WERI-Rb-1 (cell line): ENCODE results near the gene MYDGF.

Experiments used
- DNase-seq: peaks from one replicate; pipeline ENCODE4 v3.0.0-alpha.2; 2020
- H3K27ac ChIP-seq: fragments of 250-450 bp; sonication (Bioruptor Pico); 2 replicates; pipeline ENCODE4 v1.5.1; 2020; ENCODE audit warnings: mild to moderate bottlenecking, moderate library complexity
- H3K27me3 ChIP-seq: fragments of 250-450 bp; sonication (Bioruptor Pico); 2 replicates; pipeline ENCODE4 v1.5.1; 2021; ENCODE audit warnings: mild to moderate bottlenecking, low read depth, moderate library complexity; ENCODE audit not compliant: insufficient read depth, severe bottlenecking
- H3K36me3 ChIP-seq: fragments of 250-450 bp; sonication (Bioruptor Pico); 2 replicates; pipeline ENCODE4 v1.5.1; 2020; ENCODE audit warnings: mild to moderate bottlenecking, moderate library complexity
- H3K4me3 ChIP-seq: 2 replicates; pipeline ENCODE4 v1.5.1; 2011; ENCODE audit warnings: low read depth, mild to moderate bottlenecking, control low read depth, low read length
- H3K9me3 ChIP-seq: fragments of 250-450 bp; sonication (Bioruptor Pico); 2 replicates; pipeline ENCODE4 v1.5.1; 2021; ENCODE audit warnings: mild to moderate bottlenecking, moderate library complexity; ENCODE audit not compliant: severe bottlenecking
- TF ChIP-seq, protein P1 (sequence below): IDR thresholded peaks from 2 replicates; pipeline ENCODE4 v1.5.1; 2011; ENCODE audit warnings: low read depth, mild to moderate bottlenecking, control low read depth, inconsistent platforms, low read length

The MYDGF gene

DNA sequence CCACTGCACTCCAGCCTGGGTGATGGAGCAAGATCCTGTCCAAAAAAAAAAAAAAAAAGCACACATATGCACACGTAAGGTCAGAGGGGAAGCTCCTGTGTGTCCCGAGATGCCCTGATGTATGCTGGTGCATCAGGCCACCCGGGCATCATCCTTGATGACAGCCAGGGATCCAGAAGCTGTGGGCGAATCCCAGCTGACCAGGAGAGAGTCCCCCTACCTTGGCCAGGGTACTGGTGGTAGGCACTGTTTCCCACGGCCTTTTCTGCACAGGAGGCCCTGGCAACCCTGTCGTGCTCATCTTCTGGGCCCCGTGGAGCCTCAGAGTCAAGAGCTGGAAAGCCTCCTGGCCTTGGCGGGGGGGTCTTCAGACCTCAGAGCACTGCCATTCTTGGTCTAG lies 14.0 kb downstream of the MYDGF start:
- Histone ChIP-seq H3K4me3 (no peak overlapping the region), H3K27ac (no peak overlapping the region), H3K9me3 (no peaks in the 10 kb centered on the region), H3K36me3 (peaks cover 39% of the 10 kb centered on the region), H3K27me3 (no peaks in the 10 kb centered on the region)
- no peak for DNase-seq
- TF ChIP-seq, protein P1, sequence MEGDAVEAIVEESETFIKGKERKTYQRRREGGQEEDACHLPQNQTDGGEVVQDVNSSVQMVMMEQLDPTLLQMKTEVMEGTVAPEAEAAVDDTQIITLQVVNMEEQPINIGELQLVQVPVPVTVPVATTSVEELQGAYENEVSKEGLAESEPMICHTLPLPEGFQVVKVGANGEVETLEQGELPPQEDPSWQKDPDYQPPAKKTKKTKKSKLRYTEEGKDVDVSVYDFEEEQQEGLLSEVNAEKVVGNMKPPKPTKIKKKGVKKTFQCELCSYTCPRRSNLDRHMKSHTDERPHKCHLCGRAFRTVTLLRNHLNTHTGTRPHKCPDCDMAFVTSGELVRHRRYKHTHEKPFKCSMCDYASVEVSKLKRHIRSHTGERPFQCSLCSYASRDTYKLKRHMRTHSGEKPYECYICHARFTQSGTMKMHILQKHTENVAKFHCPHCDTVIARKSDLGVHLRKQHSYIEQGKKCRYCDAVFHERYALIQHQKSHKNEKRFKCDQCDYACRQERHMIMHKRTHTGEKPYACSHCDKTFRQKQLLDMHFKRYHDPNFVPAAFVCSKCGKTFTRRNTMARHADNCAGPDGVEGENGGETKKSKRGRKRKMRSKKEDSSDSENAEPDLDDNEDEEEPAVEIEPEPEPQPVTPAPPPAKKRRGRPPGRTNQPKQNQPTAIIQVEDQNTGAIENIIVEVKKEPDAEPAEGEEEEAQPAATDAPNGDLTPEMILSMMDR, result no peak

DNA sequence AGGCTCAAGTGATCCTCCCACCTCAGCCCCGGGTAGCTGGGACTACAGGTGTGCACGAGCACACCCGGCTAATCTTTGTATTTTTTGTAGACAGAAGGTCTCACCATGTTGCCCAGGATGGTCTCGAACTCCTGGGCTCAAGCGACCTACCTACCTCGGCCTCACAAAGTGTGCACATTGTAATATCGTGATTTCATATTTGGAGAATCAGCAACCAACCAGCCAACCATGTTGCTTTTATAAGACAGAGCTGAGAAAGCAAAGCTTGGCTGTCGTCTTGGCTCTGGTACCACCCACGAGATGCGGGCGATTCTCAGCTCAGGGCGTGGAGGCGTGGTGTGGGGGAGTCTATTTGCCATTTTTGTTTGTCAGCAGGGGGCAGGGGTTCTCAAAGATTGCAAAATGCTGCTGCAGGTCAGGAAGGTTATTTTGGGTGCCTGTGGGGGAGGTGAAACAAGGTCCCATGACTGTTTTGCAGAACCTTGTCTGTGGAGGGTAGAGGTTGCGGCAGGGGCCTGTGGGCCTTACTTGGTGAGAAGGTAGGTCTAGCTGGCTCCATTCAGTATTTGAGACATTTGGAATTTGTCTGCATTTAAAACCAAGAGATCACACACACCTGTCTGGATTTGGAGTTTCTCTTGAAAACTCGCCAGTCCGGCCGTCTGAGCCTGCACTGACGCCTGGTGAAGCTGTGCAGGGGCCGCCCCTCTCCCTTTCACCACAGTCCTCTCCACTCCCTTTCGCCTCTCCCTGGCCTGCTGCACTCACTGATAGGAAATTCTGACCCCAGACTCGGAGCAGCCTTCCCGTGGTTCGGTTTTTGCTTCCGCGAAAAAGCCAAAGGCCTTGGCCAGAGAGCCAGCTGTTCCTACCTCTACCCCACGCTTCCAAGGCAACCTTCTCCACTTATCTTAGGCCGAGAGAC lies 15.4 kb downstream of the MYDGF start:
- no peak overlapping the region for H3K27ac ChIP-seq
- peaks cover 33% of the 10 kb centered on the region for H3K36me3 ChIP-seq
- no peak overlapping the region for H3K4me3 ChIP-seq
- H3K27me3 ChIP-seq, result no peaks in the 10 kb centered on the region
- DNase-seq, result no peak
- no peaks in the 10 kb centered on the region for H3K9me3 ChIP-seq
- TF ChIP-seq, protein P1, result no peak

DNA sequence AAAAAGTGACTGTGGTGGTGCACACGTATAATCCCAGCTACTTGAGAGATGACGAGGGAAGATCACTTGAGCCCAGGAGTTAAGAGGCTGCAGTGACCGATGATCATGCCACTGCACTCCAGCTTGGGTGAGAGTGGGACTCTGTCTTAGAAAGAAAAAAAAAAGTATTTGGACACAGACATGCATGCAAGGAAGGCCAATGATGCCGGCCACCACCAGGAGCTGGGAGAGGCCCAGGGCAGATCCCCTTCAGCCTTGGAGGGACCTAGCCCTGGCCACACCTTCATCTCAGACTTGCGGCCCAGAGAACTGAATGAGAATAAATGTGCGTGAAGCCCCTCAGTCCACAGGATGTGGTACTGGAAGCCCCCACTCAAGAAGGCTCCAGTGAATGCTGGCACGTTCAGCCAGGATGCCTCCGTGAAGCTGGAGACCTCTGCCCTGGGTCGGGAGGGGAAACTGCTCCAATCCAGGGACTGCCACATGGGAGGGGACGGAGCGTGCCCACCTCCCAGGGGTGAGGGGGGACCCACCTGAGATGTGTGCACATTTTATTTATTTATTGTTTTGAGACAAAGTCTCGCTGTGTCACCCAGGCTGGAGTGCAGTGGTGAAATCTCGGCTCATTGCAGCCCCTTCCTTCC lies 16.2 kb downstream of the MYDGF start:
- TF ChIP-seq, protein P1, result no peak
- Histone ChIP-seq H3K27ac (no peak overlapping the region), H3K4me3 (no peak overlapping the region), H3K36me3 (peaks cover 25% of the 10 kb centered on the region), H3K27me3 (no peaks in the 10 kb centered on the region), H3K9me3 (no peaks in the 10 kb centered on the region)
- no peak for DNase-seq

DNA sequence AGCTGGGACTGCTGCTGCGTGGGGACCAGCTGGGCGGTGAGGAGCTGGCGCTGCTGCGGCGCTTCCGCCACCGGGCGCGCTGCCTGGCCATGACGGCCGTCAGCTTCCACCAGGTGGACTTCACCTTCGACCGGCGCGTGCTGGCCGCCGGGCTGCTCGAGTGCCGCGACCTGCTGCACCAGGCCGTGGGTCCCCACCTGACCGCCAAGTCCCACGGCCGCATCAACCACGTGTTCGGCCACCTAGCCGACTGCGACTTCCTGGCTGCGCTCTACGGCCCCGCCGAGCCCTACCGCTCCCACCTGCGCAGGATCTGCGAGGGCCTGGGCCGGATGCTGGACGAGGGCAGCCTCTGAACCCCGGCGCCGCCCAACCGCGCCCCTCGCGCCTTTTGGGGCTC lies 18.1 kb downstream of the MYDGF start:
- DNase-seq, result no peak
- H3K9me3 ChIP-seq, result no peaks in the 10 kb centered on the region
- TF ChIP-seq, protein P1, result no peak
- H3K36me3 ChIP-seq, result peaks cover 14% of the 10 kb centered on the region; the same call in 1 of the 2 replicates
- no peaks in the 10 kb centered on the region for H3K27me3 ChIP-seq
- no peak overlapping the region for H3K27ac ChIP-seq
- no peak overlapping the region for H3K4me3 ChIP-seq

DNA sequence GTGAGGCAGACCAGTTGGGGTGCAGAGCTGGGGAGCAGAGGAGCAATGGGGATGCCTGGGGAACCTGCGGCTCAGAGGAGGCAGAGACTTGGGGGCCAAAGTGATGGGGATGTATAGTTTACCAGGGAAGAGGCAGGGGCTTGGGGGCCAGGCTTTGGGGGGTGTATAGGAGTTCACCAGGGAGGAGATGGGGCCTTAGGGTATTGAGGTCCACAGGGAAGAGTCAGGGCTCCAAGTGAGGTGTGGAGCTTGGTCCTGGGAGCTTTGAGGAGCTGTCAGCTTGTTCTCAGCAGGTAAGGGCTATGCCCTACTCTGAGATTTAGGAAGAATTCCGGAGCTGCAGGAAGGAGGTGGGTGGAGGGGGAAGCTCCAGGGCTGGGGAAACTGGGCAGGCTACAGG lies 20.0 kb downstream of the MYDGF start:
- H3K27ac ChIP-seq, result no peak overlapping the region
- DNase-seq, result no peak

More for the DNA sequence above, 20.0 kb downstream of the MYDGF start:
- Histone ChIP-seq H3K4me3 (no peak overlapping the region), H3K27me3 (no peaks in the 10 kb centered on the region), H3K9me3 (no peaks in the 10 kb centered on the region), H3K36me3 (peaks cover 8% of the 10 kb centered on the region; the same call in 1 of the 2 replicates)
- TF ChIP-seq, protein P1, result no peak
